BLaER1 treated with 17β-estradiol and CSF1 and Interleukin-3, amounts not matched to agents 10 nM and 100 nM (cell line): ENCODE results near the gene NCOA1.
"Not testable (repeated sequence)": the region's sequence is repeated elsewhere in the genome, so short reads cannot be mapped to it uniquely, and the experiment has no call there.

Source experiments
- H3K27ac ChIP-seq, 11 experiments: shearing (Covaris generic); formaldehyde crosslinking; 2 replicates each; pipeline ENCODE4 v1.8.1; 2022
- H3K27me3 ChIP-seq, 11 experiments: shearing (Covaris generic); formaldehyde crosslinking; 2 replicates each; pipeline ENCODE4 v1.8.1; 2022
- H3K36me3 ChIP-seq, 11 experiments: shearing (Covaris generic); formaldehyde crosslinking; 2 replicates each; pipeline ENCODE4 v1.8.1; 2022
- H3K4me1 ChIP-seq, 10 experiments: shearing (Covaris generic); formaldehyde crosslinking; 2 replicates each; pipeline ENCODE4 v1.8.1; 2022
- H3K4me2 ChIP-seq, 11 experiments: shearing (Covaris generic); formaldehyde crosslinking; 2 replicates each; pipeline ENCODE4 v1.8.1; 2022
- H3K4me3 ChIP-seq, 10 experiments: shearing (Covaris generic); formaldehyde crosslinking; 2 replicates each; pipeline ENCODE4 v1.8.1; 2022
- H3K9ac ChIP-seq, 11 experiments: shearing (Covaris generic); formaldehyde crosslinking; 2 replicates each; pipeline ENCODE4 v1.8.1; 2022
- H3K9me3 ChIP-seq, 11 experiments: shearing (Covaris generic); formaldehyde crosslinking; replicated peaks in 1 of 11; 2 replicates each; pipeline ENCODE4 v1.8.1; 2022
- H4K20me1 ChIP-seq, 11 experiments: shearing (Covaris generic); formaldehyde crosslinking; 2 replicates each; pipeline ENCODE4 v1.8.1; 2022
- Cebpa-rat ChIP-seq, 11 experiments: shearing (Covaris generic); IDR thresholded peaks; 2 replicates each; pipeline ENCODE4 v1.8.1; 2022

NCOA1 gene

DNA sequence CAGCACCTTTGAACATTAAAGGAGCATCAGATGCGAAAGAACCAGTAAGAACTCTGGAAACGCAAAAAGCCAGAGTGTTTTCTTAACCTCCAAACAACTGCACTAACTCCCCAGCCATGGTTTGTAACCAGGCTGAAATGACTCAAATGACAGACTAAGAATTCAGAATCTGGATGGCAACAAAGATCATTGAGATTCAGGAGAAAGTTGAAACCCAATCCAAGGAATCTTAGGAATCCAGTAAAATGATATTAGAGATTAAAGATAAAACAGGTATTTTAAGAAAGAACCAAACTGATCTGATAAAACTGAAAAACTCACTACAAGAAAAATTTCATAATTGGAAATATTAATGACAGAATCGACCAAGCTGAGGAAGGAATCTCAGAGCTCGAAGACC is 185.4 kb downstream of the NCOA1 start:
- H3K27ac ChIP-seq, result no peak overlapping the region

DNA sequence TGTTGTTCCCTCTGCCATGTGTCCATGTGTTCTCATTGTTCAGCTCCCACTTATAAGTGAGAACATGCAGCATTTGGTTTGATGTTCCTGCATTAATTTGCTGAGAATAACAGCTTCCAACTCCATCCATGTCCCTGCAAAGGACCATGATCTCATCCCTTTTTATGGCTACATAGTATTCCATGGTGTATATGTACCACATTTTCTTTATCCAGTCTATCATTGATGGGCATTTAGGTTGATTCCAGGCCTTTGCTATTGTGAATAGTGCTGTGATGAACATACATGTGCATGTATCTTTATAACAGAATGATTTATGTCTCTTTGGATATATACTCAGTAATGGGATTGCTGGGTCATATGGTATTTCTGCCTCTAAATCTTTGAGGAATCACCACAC is 187.0 kb downstream of the NCOA1 start:
- not testable (repeated sequence) for H3K4me1 ChIP-seq, H3K4me3 ChIP-seq, H3K9me3 ChIP-seq, H3K27ac ChIP-seq, H3K27me3 ChIP-seq, H3K4me2 ChIP-seq, H3K9ac ChIP-seq
- Histone ChIP-seq H3K36me3 (peaks cover 0 to 99% (median 18%) of the 10 kb centered on the region in 11 experiments; a peak in 17 of 22 replicates), H4K20me1 (peaks cover 0 to 21% (median 0%) of the 10 kb centered on the region in 11 experiments; a peak in 1 of 22 replicates)

More for the DNA sequence above, 185.4 kb downstream of the NCOA1 start:
- TF ChIP-seq Cebpa-rat (IDR thresholded peaks at IDR 0.05), result no peak
- no peaks in the 10 kb centered on the region for H3K27me3 ChIP-seq
- peaks cover 0 to 94% (median 18%) of the 10 kb centered on the region in 11 experiments; a peak in 17 of 22 replicates for H3K36me3 ChIP-seq
- no peak overlapping the region for H3K4me2 ChIP-seq
- no peak overlapping the region for H3K4me3 ChIP-seq
- H3K4me1 ChIP-seq, result no peaks in the 10 kb centered on the region
- peaks cover 0 to 11% (median 0%) of the 10 kb centered on the region in 11 experiments; a peak in 1 of 22 replicates for H4K20me1 ChIP-seq
- H3K9me3 ChIP-seq, result peaks cover 0 to 6% (median 0%) of the 10 kb centered on the region in 11 experiments; a peak in 1 of 22 replicates
- H3K9ac ChIP-seq, result no peak overlapping the region

DNA sequence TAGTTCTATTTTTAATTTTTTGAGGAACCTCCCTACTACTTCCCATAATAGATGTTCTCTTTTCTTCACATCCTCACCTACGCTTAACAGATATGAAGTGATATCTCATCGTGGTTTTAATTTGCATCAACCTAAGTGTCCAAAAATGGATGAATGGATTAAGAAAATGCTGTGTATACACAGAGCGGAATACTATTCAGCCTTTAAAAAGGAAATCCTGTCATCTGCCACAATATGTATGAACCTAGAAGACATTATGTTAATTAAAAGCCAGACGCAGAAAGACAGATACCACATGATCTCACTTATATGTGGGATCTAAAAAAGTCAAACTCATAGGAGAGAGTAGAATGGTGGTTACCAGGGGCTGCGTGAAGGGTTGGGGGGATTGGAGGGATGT is 189.1 kb downstream of the NCOA1 start:
- peaks cover 0 to 29% (median 0%) of the 10 kb centered on the region in 11 experiments; a peak in 1 of 22 replicates for H4K20me1 ChIP-seq
- H3K4me1 ChIP-seq, result no peaks in the 10 kb centered on the region
- H3K4me3 ChIP-seq, result no peak overlapping the region
- no peak overlapping the region for H3K9ac ChIP-seq
- no peak overlapping the region for H3K27ac ChIP-seq
- peaks cover 0 to 6% (median 0%) of the 10 kb centered on the region in 11 experiments; a peak in 1 of 22 replicates for H3K9me3 ChIP-seq
- H3K36me3 ChIP-seq, result peaks cover 0 to 96% (median 18%) of the 10 kb centered on the region in 11 experiments; a peak in 17 of 22 replicates
- H3K27me3 ChIP-seq, result no peaks in the 10 kb centered on the region
- TF ChIP-seq Cebpa-rat (IDR thresholded peaks at IDR 0.05), result no peak
- H3K4me2 ChIP-seq, result no peak overlapping the region

DNA sequence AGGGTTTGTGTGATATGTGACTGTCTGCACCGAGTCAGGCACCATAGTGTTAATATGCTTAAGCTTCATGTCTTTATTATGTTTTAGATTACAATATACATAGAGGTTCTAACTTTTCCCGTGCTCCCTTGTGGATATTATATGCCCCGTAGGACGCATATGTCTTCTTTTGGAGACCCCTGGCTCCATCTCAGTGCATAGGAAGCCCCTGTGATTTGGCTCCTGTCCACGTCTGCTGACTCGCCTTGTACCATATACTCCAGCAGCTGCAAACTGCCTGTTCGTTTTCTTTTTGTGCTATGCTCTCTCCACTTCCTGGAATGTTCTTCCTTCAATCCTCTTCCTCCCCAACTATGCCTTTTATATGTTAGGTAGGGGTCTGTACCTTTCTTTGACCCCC is 191.2 kb downstream of the NCOA1 start:
- Histone ChIP-seq H4K20me1 (peaks cover 0 to 29% (median 0%) of the 10 kb centered on the region in 11 experiments; a peak in 2 of 22 replicates), H3K4me2 (no peak overlapping the region)
- TF ChIP-seq Cebpa-rat (IDR thresholded peaks at IDR 0.05), result 0 out of 22 replicates have a peak, but pooled peaks of 1 of the 11 experiments have one; percentile 23

DNA sequence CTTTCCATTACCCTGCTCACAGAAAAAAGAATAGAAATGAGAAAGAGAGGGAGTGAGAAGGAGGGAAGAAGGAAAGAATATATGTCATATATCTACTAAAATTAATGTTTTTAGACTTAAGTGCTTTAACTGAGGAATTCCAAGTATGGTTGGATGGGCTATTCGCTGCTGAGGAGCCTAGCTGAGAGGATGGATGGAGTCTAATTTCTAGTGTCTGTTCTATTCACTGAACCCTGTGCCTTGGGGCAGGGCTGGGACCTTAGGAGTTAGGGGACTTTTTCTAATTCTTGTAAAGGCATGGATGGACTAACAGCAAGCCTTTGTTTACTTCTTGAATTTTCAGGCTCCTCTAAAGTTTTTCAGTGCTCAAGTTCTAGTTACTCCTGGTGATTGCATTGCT is 192.4 kb downstream of the NCOA1 start:
- H3K27me3 ChIP-seq, result no peaks in the 10 kb centered on the region
- H4K20me1 ChIP-seq, result peaks cover 0 to 28% (median 0%) of the 10 kb centered on the region in 11 experiments; a peak in 2 of 22 replicates
- H3K27ac ChIP-seq, result no peak overlapping the region
- no peak overlapping the region for H3K9ac ChIP-seq
- TF ChIP-seq Cebpa-rat (IDR thresholded peaks at IDR 0.05), result no peak
- H3K4me2 ChIP-seq, result no peak overlapping the region
- H3K4me1 ChIP-seq, result no peaks in the 10 kb centered on the region
- no peak overlapping the region for H3K4me3 ChIP-seq
- H3K36me3 ChIP-seq, result peaks cover 6 to 96% (median 18%) of the 10 kb centered on the region in 11 experiments; a peak in 19 of 22 replicates
- peaks cover 0 to 25% (median 6%) of the 10 kb centered on the region in 11 experiments; a peak in 10 of 22 replicates for H3K9me3 ChIP-seq

More for the DNA sequence above, 191.2 kb downstream of the NCOA1 start:
- Histone ChIP-seq H3K9ac (no peak overlapping the region), H3K27me3 (no peaks in the 10 kb centered on the region), H3K9me3 (peaks cover 0 to 14% (median 4%) of the 10 kb centered on the region in 11 experiments; a peak in 9 of 22 replicates), H3K4me1 (no peaks in the 10 kb centered on the region), H3K36me3 (peaks cover 0 to 96% (median 18%) of the 10 kb centered on the region in 11 experiments; a peak in 18 of 22 replicates), H3K4me3 (no peak overlapping the region), H3K27ac (no peak overlapping the region)

DNA sequence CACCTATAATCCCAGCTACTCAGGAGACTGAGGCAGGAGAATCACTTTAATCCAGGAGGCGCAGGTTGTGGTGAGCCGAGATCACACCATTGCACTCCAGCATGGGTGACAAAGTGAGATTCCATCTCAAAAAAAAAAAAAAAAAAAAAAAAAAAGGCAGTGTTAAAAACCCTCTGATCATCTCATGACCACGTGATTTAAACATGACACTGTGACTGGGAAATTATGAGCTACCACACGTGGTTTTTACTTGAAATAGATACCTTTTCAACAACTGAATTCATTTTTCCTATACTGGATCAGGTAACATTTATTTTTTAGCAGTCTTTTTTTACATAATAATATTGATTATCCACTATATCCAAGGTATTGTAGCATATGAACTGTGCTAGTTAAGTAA is 199.5 kb downstream of the NCOA1 start:
- Histone ChIP-seq H3K9me3 (peaks cover 0 to 29% (median 5%) of the 10 kb centered on the region in 11 experiments; a peak in 10 of 22 replicates), H3K4me3 (no peak overlapping the region), H3K4me1 (no peaks in the 10 kb centered on the region), H3K9ac (no peak overlapping the region), H4K20me1 (peaks cover 0 to 5% (median 0%) of the 10 kb centered on the region in 11 experiments; a peak in 2 of 22 replicates), H3K27me3 (no peaks in the 10 kb centered on the region), H3K27ac (no peak overlapping the region), H3K4me2 (no peak overlapping the region), H3K36me3 (peaks cover 0 to 91% (median 21%) of the 10 kb centered on the region in 11 experiments; a peak in 15 of 22 replicates)
- TF ChIP-seq Cebpa-rat (IDR thresholded peaks at IDR 0.05), result no peak

DNA sequence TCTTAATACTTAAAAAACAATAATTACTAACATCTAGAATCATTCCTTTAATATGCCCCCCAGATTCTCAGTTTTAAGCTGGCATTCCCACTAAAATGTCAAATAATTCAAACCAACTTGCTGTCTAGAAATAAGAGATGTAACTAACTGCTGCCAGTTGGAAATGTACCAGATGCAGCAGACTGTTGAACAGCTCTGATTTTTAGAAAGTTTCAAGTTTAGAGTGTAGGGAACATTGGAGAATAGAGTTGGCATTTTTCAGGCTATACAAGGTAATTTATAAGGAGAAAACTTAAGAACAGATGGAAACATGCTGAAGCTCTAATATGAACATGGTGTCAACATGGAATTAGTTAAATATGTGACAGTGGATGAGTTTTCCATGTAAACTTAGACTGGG is 200.8 kb downstream of the NCOA1 start:
- no peak for TF ChIP-seq Cebpa-rat (IDR thresholded peaks at IDR 0.05)
- H3K9ac ChIP-seq, result no peak overlapping the region
- peaks cover 0 to 5% (median 0%) of the 10 kb centered on the region in 11 experiments; a peak in 2 of 22 replicates for H4K20me1 ChIP-seq
- H3K36me3 ChIP-seq, result peaks cover 0 to 85% (median 21%) of the 10 kb centered on the region in 11 experiments; a peak in 15 of 22 replicates
- no peak overlapping the region for H3K4me3 ChIP-seq
- no peak overlapping the region for H3K4me2 ChIP-seq
- no peaks in the 10 kb centered on the region for H3K27me3 ChIP-seq
- H3K4me1 ChIP-seq, result 0 out of 20 replicates have a peak, but pooled peaks cover 0 to 6% (median 0%) of the 10 kb centered on the region in 10 experiments
- H3K27ac ChIP-seq, result no peak overlapping the region
- H3K9me3 ChIP-seq, result peaks cover 0 to 26% (median 5%) of the 10 kb centered on the region in 11 experiments; a peak in 10 of 22 replicates

DNA sequence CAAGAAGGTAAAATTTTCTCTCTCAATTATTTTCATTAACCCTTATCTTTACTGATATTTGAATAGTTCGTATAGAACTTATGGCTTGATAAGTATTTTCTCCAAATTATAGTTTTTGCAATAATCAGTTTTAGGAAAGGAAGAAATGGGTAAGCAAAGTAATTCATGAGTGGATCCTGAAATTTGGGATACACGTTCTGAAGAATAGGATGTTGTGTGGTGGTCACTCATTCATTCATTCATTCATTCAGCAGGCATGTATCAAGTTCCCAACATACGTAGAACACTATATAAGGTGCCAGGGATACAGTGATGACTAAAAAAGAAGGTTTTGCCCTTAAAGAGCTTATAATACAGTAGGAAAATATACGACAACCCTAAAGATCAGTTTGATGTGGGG is 206.7 kb downstream of the NCOA1 start:
- Histone ChIP-seq H3K27me3 (no peaks in the 10 kb centered on the region), H3K4me3 (no peak overlapping the region), H4K20me1 (0 out of 22 replicates have a peak, but pooled peaks cover 0 to 4% (median 0%) of the 10 kb centered on the region in 11 experiments), H3K9ac (no peak overlapping the region), H3K4me1 (0 out of 20 replicates have a peak, but pooled peaks cover 0 to 6% (median 0%) of the 10 kb centered on the region in 10 experiments), H3K4me2 (no peak overlapping the region), H3K9me3 (no peaks in the 10 kb centered on the region), H3K27ac (no peak overlapping the region), H3K36me3 (peaks cover 0 to 84% (median 7%) of the 10 kb centered on the region in 11 experiments; a peak in 12 of 22 replicates)
- no peak for TF ChIP-seq Cebpa-rat (IDR thresholded peaks at IDR 0.05)

DNA sequence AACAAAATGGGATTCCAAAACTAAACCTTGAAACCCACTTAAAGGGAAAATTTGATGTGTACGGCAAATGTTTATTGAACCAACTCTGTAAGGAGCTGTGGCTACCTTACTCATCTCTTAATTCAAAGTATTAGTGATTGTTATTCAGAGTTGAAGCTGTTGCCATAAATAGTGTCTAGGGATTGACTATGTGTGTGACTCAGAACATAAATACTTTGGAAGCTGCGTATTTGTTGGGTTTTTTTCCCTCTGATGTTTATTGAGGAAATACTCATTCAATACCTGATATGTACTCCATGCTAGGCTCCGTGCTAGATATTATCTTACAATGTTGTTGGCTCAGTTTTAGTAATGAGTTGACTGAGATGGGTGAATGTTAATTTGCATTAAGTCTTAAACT is 211.7 kb downstream of the NCOA1 start:
- no peaks in the 10 kb centered on the region for H3K4me1 ChIP-seq
- no peaks in the 10 kb centered on the region for H3K27me3 ChIP-seq
- no peak overlapping the region for H3K27ac ChIP-seq
- no peak overlapping the region for H3K4me3 ChIP-seq
- H3K4me2 ChIP-seq, result no peak overlapping the region
- no peak for TF ChIP-seq Cebpa-rat (IDR thresholded peaks at IDR 0.05)
- H3K9ac ChIP-seq, result no peak overlapping the region
- H4K20me1 ChIP-seq, result 0 out of 22 replicates have a peak, but pooled peaks cover 0 to 4% (median 0%) of the 10 kb centered on the region in 11 experiments
- peaks cover 11 to 85% (median 18%) of the 10 kb centered on the region in 11 experiments; a peak in 19 of 22 replicates for H3K36me3 ChIP-seq
- H3K9me3 ChIP-seq, result no peaks in the 10 kb centered on the region
